HL-60/S4 treated with retinoic acid at 250 ng/mL for 4 days and 3 days (cell line): Measurements from ENCODE around the gene SYDE2.

ENCODE experiments used
- in situ Hi-C: fragments of 300-500 bp; cut with MboI; formaldehyde crosslinking; loops from 2 replicates; pipeline ENCODE4 v1.7.0; 2022; ENCODE audit warnings: low sequenced_read_pairs

The SYDE2 gene

DNA sequence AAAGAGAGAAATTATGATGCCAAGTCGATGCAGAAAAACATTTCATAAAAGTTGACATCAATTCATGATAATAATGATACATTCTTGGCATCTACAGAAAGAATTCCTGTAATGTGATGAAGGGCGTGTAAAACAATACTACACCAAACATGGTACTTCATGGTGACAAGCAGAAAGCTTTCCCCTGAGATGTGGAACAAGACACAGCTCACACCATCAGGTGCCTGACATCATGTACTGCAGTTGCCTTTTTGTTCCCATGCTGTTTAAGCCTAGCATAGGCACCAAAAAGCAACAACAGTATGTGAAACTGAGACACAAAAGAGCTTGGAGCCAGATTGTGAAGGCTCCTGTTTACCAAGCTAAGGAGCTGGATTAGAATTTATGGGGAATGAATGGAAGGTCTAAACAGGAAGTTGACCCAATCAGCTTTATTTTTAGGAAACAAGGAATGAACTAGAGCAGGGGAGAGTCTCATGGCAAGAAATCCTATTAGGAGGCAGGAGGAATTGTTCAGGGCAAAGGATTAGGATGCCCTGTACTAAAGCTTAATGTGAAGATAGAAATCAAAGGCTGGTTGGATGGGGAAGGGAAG, 67.2 kb downstream of the SYDE2 start:
- in situ Hi-C loops, result no loop called here

- in situ Hi-C loops, result no loop called here
These were observed 68.6 kb downstream of the SYDE2 start for GRCh38 chr1:85132078-85132720.

DNA sequence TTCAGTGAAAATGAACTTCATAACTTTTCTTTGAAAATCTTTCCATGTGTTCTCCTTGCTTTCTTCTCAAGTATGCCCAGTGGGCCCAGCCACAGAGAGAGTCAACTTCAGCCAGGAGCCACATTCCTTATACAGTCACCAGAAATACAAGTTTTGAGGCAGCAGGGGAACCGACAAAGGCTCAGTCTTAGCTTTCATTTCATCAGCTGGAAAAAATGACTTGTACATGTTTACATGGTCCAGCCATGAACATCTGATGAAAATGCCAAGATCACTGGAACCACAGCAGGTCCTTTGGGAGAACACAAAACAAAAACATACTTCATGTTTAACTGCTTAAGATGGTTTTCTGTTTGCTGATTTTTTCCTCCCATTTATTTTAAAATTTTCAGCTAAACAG, 72.5 kb downstream of the SYDE2 start:
- in situ Hi-C loops, result no loop called here

DNA sequence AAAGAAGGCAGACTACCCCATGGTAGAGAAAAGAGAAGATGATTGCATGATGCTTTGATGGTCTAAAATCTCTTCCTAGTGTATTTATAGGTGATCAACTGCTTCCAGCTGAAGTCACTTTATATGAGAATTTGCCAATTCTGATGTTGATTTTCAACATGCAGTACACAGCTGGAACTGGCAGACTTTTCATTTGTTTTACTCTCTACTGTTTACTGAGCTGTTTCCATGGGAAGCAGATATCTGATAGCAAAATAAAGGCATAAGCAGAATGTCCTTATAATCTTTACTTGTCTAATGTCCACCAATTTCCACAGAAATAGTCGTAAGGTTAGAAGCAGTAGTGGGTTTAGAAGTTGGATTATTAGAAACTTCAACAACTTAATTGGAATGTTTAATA, 74.9 kb downstream of the SYDE2 start:
- in situ Hi-C loops, result no loop called here

GRCh38 chr1:85124091-85124490, 76.7 kb downstream of the SYDE2 start:
- in situ Hi-C loops, result no loop called here

DNA sequence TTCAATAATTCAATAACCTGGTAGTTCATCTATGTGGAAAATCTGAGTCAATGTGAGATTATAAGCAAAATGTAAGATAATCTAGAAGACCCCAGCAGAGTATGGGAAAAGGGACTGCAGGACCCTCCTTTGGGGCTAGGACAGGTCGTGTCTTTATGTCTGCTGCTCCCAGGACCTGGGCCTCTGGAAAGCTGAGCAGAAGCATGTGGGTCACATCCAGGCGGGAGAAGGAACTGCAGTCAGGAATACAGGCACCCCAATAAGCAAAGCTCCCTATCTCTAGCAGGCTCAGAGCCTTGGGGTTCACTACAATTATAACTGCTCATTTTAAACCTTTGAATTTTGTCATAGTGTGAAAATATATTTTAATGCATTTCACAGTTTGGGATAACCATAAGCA, 78.6 kb downstream of the SYDE2 start:
- in situ Hi-C loops, result no loop called here

GRCh38 chr1:85121744-85122143, 79.1 kb downstream of the SYDE2 start:
- in situ Hi-C loops, result no loop called here

- in situ Hi-C loops, result no loop called here
These were observed 82.1 kb downstream of the SYDE2 start for GRCh38 chr1:85118751-85119150.

DNA sequence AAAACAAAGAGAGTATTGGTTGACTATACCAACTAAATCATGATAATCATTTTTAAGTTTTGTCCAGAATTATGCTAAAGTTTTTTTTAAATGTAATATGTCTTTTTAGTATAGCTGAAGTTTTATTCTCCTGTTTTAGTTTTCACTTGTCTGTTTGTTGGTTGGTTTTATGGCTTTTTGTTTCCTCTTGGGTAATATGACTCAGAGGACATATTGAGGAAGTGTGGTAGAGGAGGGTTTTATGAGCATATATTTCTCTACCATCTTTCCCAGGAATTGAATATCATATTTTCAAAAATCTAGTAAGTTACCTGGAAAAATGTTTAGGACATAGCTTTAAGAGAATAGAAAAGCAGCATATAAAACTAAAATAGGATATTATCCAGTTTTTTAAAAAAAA, 84.0 kb downstream of the SYDE2 start:
- in situ Hi-C loops, result no loop called here

GRCh38 chr1:85115933-85116332, 84.9 kb downstream of the SYDE2 start:
- in situ Hi-C loops, result no loop called here

DNA sequence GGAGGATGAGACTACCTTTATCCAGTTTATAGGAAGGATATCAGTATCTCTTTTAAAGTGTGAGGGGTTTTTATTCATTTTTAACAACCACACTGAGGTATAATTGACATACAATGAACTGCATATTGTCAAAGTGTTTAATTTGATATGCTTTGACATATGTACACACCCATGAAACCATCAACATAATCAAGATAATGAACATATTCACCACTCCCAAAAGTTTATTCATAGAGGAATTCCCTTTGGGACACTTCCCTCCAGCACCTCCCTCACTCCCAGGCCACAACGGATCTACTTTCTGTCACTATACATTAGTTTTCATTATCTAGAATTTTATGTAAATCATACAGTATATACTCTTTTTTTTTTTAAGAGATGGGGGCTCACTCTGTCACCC, 89.1 kb downstream of the SYDE2 start:
- in situ Hi-C loops, result no loop called here

DNA sequence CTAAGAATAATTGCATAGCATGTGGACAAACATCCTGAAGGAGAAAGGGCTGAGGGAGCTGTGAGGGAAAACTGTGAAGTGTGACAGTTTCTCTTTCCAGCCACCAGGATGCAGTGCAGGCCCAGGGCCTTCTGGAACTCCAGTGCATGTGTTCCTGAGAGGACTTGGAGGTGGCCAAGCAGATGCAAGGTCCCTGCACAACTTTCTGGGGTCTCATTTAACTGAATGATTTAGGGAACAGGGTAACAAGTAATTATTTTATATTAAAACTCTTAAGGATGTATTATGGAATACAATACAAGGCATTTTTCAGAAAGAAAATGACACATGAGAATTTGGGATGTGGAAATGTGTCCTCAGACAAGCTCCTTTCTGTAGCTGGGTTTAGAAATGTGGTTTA, 91.3 kb downstream of the SYDE2 start:
- in situ Hi-C loops, result no loop called here
